GM21423 (cell line): ENCODE measurements around the gene IQSEC1.

Experiments used
- ATAC-seq: cut with Tn5 transposase; IDR thresholded peaks from one replicate; pipeline ENCODE4 v1.9.1; 2021; ENCODE audit warnings: mild to moderate bottlenecking, moderate library complexity; ENCODE audit not compliant: unreplicated experiment

Gene IQSEC1

DNA sequence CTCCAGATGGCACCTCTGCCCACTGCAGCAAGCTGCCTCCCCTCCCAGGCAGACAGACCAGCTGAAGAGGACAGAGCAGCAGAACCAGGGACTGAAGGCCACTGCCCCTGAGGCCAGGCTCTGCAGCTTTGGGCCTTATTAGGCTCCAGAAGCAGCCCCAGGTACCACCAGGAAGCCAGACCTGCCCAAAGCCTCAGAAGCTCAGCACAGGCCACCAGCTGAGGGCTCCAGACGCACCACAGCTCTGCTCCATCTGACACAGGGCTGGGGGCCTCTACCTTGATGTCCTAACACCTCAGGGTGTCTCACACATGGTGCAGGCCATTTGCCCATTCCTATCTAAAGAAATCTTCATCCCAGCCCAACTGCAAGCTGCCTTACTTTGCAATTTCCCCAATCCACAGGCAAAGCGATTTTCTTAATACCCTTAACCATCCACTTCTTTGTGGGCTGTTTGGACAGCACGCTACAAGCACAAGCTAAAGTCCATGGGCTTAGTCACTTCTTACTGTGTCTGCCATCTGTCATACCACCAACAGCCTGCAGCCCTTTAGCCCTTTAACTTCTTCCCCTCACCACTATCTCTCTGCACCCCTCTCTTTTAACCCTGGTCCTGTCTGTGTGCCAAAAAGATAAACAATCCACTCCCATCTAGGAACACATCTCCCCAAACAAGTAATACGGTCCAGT is 112.1 kb downstream of the IQSEC1 start:
- ATAC-seq, result no peak

GRCh38 chr3:12960497-12960896 is 112.7 kb downstream of the IQSEC1 start:
- no peak for ATAC-seq

DNA sequence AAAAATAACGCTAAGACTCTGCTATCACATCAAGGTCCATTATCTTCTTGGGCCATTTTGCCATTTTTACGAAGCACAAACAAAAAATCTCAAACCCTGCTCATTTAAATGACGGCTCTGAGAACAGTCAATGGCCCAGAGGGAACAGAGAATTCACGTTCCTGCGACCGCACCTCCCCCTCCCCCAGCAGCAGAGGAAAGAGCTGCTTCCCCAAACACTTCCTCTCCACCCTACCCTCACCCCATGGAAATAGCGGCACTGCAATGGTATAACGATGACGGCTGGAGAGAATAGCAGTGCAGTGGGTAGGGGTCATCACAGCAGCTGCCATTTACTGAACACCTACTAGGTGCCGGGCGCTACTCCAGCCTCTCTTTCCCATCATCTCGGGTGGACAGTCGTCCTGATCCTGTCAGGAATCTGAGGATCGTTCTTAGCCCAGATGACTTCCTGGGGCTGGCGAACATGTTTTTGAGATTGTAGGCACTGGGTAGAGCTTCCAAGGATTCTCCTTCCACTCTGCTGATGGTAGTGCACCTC is 113.3 kb downstream of the IQSEC1 start:
- no peak for ATAC-seq

- ATAC-seq, result no peak
Observed at GRCh38 chr3:12959410-12959809, 113.8 kb downstream of the IQSEC1 start.

GRCh38 chr3:12957824-12958792 is 115.1 kb downstream of the IQSEC1 start:
- ATAC-seq, result no peak

GRCh38 chr3:12957339-12957738 is 115.9 kb downstream of the IQSEC1 start:
- no peak for ATAC-seq

DNA sequence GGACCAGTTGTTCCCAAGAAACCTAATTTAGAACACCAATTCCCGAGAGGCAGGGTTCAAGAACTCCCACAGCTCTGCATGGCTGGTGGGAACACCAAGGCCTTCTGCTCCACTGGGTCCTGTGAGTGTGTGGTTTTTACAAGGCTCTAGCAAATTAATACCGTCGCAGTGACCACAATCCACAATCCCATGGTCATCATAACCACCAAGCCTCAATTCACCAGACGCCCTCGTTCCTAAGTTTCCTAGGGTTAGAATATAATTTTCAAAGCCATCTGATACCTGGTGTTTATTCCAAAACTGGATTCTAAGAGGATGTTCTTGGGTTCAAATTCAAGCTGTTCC is 116.9 kb downstream of the IQSEC1 start:
- ATAC-seq, result no peak

DNA sequence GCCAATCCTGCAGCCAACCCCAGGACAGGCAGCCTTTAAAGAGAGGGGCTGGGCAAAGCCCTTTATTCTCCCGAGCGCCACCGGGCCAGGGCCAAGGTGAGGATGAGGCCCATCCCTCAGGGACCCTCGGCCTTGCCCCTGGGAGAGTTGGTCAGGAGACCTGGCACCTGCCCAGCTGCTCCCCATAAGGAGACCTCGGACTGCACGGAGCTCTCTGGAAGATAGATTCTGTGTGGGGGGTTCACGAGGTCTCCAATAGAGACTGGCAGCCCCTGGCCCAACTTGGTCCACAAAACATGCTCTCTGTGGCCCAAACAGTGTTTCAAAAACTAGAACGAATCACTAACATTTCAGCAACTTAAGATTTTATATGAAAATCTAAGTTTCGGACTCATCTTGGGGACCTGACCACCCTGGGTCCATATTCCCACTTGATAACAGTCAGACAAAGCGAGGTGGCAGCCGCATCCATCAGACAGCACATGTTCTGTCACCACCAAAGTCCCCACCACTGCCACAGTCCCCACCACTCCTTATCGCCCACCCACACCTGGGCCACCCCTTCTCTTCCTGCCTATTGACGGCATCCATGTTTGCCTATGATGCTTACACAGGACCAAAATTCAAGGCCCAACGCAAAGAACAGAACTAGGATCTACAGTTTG is 117.4 kb downstream of the IQSEC1 start:
- ATAC-seq, result no peak

DNA sequence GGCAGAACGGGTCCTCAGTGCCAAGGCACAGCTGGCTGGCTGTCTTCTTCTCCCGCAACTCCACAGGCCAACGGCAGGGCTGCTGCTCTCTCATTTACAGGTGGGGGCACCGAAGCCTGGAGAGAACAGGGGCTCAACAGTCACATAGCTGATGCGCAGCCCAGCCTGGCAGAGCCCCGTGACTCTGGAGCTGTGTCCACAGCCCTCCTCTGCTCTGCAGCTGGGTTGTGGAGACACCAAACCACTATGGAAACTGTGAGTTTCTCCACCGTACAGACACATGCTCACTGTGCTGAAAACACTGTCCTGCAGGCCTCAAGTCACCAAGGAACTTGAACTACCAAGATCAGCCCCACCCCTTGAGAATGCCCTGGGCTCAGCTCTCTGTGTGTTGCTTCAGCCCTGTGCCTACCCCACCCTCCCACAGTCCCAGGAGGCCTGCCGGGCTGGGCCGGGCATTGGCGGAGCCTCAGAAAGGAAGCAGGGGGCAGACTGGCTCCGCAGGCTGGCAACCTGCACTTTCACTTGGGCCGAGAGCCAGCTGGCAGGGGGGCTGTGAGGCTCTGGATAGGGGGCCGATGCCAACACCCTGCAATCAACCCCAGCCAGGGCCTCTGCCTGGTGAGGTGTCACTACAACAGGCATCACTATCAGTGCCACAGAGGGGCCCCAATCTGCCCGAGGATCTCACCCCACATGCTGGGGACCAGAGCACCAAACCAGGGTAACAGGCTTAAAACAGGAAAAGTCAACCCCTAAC is 118.2 kb downstream of the IQSEC1 start:
- peak; percentile 69 for ATAC-seq

DNA sequence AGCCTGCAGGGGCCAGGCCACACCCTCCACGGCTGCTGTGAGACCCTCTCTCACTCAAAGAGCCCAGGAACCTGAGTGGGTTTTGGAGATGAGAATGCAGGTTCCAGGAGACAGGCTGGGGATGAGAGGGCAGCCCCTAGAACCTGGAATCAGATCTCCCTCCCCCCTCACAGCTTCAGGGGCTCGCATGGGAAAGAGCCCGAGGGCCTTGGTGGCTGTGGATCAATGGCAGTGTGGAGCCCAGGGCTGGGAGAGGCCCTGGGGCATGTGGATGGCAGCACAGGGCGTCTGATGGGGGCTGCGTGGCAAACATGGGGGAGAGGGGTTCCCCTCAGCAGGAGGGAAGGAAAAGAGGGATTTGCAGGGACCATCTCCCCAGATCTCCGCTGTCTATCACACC is 119.0 kb downstream of the IQSEC1 start:
- no peak for ATAC-seq

DNA sequence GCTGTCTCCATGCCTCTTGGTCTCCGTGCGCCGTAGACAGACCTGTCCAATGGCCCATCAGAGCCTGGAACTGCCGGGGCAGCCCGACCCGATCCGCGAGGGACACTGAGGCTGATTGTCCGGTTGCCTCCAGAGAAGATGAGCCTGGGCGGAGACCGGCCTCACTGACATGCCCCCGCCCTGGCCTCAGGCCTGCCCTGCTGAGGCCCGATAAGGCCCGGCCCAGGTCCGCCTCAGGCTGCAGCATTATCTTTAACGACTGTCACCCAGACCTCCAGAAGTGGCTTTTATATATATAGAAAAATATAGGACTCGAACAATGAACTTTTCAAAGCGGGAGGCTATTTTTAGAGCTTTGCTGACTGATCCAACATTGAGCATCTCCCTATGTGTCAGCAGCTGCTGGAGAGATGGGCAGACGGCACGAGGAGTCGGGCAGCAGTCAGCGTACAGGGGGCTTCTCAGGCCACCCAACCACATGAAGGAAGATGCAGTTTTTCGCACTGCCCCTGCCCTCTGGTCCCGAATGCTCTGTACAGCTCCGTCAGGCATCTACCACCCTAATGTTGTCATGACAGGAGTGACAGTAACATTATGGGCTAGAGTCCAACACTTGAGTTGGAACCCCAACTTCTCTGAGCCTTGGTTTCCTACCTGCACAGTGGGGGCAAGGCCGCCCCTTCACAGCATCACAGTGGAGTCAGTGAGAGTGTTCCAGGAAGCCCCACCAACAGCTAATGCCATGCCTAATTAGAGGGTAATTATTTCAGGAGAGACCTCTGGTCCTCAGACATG is 119.8 kb downstream of the IQSEC1 start:
- no peak for ATAC-seq

- no peak for ATAC-seq
Observed at GRCh38 chr3:12952343-12953200, 120.7 kb downstream of the IQSEC1 start.

GRCh38 chr3:12948891-12949711 is 124.1 kb downstream of the IQSEC1 start:
- ATAC-seq, result peak; percentile 65

GRCh38 chr3:12948371-12948770 is 124.9 kb downstream of the IQSEC1 start:
- no peak for ATAC-seq

DNA sequence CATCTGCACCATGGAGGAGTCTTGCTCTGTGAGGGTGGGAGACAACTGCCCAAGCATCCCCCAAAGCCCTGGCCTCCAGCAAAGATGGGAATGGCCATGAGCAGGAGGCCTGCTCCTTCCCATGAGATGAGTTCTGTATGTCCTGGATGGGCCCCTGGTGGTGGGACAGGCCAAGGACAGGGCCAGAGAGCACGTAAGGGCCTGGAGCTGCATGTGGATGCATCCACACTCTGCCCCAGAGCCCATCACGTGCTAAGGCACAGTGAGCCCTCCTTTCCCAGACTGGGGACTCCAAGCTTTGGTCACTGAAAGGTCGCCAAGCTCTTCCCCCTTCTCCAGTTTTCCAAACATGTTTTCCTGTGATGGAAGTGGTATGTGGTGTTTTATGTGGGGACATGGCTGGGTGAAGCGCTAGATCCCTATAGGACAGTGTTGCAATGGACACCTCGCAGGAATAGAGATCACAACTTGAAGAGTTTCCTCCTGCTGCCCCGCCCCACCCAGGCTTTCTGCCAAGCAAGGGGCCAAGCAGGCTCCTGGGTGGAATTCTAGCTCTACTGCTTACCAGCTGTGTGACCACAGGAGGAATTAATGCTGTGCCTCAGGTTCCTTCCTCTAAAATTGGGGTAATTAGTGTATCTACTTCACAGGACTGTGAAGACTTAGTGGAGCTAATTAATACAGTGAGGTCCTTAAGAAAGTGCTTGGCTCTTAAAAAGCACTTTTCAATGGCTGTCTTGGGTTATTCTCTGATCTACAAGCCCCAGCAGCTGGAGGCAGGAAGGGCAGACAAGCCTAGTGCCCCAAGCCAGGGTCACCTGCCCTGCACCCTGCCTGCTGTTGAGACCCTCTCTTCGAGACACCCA is 125.5 kb downstream of the IQSEC1 start:
- no peak for ATAC-seq

- ATAC-seq, result no peak
Observed at GRCh38 chr3:12946649-12947316, 126.4 kb downstream of the IQSEC1 start.

DNA sequence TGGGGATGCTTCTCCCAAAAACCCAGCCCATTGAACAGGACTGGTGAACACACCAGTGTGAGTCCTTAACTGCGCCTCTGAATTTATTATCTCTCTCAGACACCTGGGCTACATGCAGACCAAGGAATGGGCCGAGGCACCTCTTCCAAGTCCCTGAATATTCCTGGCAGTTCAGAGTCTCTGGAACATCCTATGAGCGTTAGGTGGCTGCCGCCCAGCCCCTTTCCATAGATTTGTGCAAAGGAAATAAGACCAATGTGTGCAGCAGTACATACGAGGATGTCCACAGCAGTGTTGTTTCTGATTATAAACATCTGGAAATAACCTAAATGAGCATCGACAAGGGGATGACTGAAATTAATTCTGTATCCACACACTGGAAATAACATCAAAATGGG is 127.0 kb downstream of the IQSEC1 start:
- ATAC-seq, result no peak
